ENCODE results near the gene ITGB5. TPM values are rescaled to one million over a fixed set of nuclear protein-coding genes. Genes with fewer than 3 reads are reported as not detected.
A peak's percentile ranks its signal among the peaks of the same experiment; 100 is the strongest.

Gene ITGB5
- total RNA-seq, 1 experiment from 2014 or later, result 146 TPM

GRCh38 chr3:124777762-124778470 is 109.2 kb downstream of the ITGB5 start:
- Histone ChIP-seq H3K23ac (ENCODE audit: insufficient read length, low read depth, low read length) (no peak overlapping the region), H4K20me1 (ENCODE audit: control insufficient read depth, insufficient read depth, insufficient read length) (no peaks in the 10 kb centered on the region), H4K91ac (ENCODE audit: insufficient read length, low read depth, low read length) (no peak overlapping the region), H3K23me2 (ENCODE audit: insufficient read length, low read depth, low read length, poor library complexity, severe bottlenecking) (no peaks in the 10 kb centered on the region), H3K27me3 (ENCODE audit: insufficient read depth, low read length) (no peaks in the 10 kb centered on the region), H3K14ac (ENCODE audit: insufficient read depth, low read length) (no peak overlapping the region), H3K4ac (ENCODE audit: low read depth, low read length) (no peak overlapping the region), H3K27ac (ENCODE audit: insufficient read length, low read depth, low read length) (no peak overlapping the region), H3T11ph (ENCODE audit: low read length) (no peak overlapping the region), H3K56ac (ENCODE audit: insufficient read length, low read depth, low read length) (no peak overlapping the region), H2AFZ (ENCODE audit: low read length) (no peak overlapping the region), H3K79me2 (ENCODE audit: insufficient read depth, low read length) (no peaks in the 10 kb centered on the region), H2AK5ac (ENCODE audit: insufficient read length, low read length) (no peak overlapping the region), H3K79me1 (ENCODE audit: insufficient read depth, low read depth, low read length, poor library complexity, severe bottlenecking) (peaks cover 3% of the 10 kb centered on the region), H4K5ac (ENCODE audit: insufficient read length, low read depth, low read length) (no peak overlapping the region), H2BK120ac (ENCODE audit: low read depth, low read length, poor library complexity, severe bottlenecking) (no peak overlapping the region), H3K4me2 (ENCODE audit: insufficient read depth, insufficient read length, low read length) (no peak overlapping the region), H2BK5ac (ENCODE audit: insufficient read length, low read length) (no peak overlapping the region), H3K18ac (ENCODE audit: insufficient read length, low read depth, low read length) (no peak overlapping the region), H4K8ac (replicated peaks; ENCODE audit: insufficient read length, low read depth, low read length) (no peak overlapping the region), H3K9me3 (ENCODE audit: control insufficient read depth, low read depth, low read length) (no peaks in the 10 kb centered on the region), H2BK12ac (ENCODE audit: insufficient read length, low read depth, low read length) (no peak overlapping the region), H3K4me1 (ENCODE audit: insufficient read depth, low read length) (peaks cover 16% of the 10 kb centered on the region; the same call in 1 of the 2 replicates), H2BK20ac (ENCODE audit: low read depth, low read length, poor library complexity, severe bottlenecking) (no peak overlapping the region), H3K9ac (ENCODE audit: extremely low read depth, insufficient read length, low read length) (no peak overlapping the region), H2BK15ac (ENCODE audit: low read depth, low read length) (no peak overlapping the region)
- Mint-ChIP-seq H3K27me3 (ENCODE audit: low read depth) (no peaks in the 10 kb centered on the region), H3K36me3 (ENCODE audit: insufficient read depth in 1 of 3, low read depth in 3 of 3) (peaks cover 24 to 56% (median 30%) of the 10 kb centered on the region in 3 experiments; a peak in 6 of 7 replicates), H3K27ac (peak overlapping the region; percentile 17 to 66 (median 41); a peak in 3 of 7 replicates), H3K9me3 (peaks cover 0 to 3% of the 10 kb centered on the region in 2 experiments; a peak in 1 of 5 replicates), H3K4me3 (no peak overlapping the region), H3K4me1 (peaks cover 41 to 48% of the 10 kb centered on the region in 2 experiments)
- TF ChIP-seq CTCF (conservative IDR thresholded peaks at IDR 0.05), result no peak
- DNase-seq, result no peak
- WGBS (ENCODE audit: extremely low coverage, insufficient read length, low lambda C conversion rate), result no CpG with 5 or more reads among the region's 5 CpGs
